Stimulated activated CD8-positive, alpha-beta memory T cell treated with anti-CD3 and anti-CD28 coated beads, Interleukin-12 subunit alpha, Interleukin-12 subunit beta, amount 100 ng/mL, for 24 hours (primary cell): ENCODE measurements around the gene SIM2.

ENCODE experiments used
- DNase-seq: peaks from one replicate; pipeline ENCODE4 v3.0.0-alpha.2; 2020; ENCODE audit errors: extremely low read depth

Gene SIM2

DNA sequence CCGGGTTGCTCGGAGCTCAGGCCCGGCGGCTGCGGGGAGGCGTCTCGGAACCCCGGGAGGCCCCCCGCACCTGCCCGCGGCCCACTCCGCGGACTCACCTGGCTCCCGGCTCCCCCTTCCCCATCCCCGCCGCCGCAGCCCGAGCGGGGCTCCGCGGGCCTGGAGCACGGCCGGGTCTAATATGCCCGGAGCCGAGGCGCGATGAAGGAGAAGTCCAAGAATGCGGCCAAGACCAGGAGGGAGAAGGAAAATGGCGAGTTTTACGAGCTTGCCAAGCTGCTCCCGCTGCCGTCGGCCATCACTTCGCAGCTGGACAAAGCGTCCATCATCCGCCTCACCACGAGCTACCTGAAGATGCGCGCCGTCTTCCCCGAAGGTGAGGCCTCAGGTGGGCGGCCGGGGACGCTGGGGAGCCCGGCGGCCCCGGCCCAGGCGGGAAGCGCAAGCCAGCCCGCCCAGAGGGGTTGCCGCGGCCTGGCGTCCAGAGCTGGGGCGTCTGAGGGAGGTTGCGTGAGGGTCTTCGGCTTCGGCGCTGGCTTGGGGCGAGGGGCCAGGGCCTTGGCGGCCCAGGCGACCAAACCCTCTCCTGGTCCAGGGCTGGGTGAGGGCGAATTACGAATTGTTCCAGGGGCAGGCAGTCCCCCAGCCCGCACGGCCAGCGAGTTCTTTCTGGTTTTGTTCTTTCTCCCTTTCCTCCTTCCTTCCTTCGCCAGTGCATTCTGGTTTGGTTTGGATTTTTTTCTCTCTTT lies 805 bp downstream of the SIM2 start:
- no peak for DNase-seq

DNA sequence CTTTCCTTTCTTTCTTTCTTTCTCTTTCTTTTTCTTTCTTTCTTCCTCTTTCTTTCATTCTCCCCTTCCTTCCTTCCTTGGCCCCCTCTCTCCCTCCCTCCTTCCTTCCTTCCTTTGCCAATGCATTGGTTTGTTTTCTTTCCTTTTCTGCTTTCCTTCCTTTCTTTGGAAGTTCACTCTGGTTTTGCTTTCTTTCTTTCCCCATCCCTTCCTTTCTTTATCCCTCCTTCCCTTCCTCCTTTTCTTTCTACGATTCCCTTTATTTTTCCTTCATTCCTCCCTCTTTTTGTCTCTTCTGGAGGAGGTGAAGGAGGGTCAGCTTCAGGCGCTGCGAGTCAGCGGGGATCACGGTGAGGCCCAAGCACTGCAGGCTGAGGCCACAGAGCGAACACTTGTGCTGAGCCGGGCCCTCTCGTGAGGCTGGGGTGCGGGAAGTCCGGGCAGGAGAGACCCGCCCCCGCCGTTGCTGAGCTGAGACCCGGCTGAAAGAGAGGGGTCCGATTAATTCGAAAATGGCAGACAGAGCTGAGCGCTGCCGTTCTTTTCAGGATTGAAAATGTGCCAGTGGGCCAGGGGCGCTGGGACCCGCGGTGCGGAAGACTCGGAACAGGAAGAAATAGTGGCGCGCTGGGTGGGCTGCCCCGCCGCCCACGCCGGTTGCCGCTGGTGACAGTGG lies 1.5 kb downstream of the SIM2 start:
- DNase-seq, result no peak

DNA sequence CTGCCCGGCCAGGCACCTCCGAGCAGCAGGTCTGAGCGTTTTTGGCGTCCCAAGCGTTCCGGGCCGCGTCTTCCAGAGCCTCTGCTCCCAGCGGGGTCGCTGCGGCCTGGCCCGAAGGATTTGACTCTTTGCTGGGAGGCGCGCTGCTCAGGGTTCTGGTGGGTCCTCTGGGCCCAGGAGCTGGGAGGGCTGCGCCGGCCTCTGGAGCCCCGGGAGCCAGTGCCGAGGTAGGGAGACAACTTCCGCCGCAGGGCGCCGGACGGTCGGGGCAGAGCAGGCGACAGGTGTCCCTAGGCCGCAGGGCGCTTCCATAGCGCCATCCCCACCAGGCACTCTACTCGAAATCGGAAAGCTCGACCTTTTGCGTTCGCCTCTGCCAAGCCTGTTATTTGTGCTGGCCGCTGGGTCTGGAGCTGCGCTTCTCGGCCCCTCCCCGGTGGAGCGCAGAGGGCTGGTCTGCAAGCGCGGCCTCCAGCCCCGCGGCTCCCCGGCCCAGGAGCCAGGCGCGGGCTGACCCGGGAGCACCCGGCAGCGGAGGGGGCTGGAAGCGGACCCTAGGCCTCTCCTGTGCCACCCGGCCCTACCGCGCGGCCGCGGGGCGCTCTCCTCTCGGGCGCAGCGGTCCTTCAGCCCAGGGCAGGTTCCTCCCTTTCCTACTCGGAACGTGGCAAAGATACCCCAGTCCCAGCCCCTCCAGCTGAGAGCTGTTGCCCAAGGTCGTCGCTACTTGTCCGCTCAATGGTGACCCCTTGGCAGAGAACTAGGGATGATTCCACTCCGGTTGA lies 2.2 kb downstream of the SIM2 start:
- no peak for DNase-seq

DNA sequence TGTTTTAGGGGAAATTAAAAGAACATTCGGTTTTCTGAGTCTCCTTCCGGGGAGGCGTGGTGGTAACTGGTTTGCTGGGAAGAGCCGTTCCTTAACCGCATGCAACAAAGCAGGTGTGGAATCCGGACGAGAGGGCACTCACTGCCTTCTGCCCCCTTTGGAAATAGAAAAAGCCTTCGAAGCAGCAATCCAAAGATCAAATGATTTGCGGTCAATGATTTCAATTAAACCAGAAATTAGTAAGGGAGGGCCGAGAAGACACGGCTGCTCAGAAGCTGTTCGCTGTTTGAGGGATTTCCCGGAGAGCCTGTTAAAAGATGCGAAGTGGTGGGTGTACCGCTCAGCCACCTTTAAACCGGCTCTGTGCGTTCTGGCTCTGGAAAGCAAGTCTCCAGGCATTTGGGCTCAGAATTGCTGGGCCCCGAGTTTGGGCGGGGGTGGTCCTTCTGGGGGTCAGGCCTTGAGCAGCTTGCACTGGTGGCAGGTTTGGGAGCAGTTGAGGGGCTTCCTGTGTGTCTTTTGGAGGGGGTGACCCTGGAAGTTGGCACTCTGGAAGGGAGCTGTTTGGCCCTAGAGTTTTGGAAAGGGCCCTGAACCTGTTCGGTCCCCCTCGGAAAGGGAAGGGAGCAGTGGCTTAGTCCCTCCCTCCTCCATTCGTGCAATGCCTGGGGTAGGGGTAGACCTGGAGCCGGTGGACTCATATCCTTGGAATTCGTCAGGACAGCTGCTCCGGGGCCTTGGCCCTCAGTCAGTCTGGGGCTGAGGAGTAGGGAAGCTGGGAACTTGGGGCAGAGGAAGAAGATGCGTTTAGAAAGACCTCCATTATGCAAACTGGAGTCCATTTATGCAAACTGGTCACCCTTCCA lies 3.1 kb downstream of the SIM2 start:
- DNase-seq, result no peak

DNA sequence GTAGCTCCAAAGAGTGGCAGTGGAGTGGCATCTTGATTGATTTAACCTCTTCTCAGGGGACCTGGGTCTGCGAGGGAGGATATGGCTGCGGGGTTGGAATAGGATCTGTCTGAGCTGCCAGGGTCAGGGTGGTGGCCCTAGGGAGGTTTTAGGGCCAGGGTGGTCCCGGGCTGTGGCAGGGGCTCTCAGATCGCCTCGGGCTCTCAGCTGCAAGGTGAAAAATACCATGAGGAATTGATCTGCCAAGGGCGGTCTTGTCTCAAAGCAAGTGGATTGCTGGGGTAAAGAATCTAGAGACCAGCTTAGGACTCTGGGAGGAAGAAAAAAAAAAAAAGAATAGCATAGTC lies 3.7 kb downstream of the SIM2 start:
- DNase-seq, result no peak

DNA sequence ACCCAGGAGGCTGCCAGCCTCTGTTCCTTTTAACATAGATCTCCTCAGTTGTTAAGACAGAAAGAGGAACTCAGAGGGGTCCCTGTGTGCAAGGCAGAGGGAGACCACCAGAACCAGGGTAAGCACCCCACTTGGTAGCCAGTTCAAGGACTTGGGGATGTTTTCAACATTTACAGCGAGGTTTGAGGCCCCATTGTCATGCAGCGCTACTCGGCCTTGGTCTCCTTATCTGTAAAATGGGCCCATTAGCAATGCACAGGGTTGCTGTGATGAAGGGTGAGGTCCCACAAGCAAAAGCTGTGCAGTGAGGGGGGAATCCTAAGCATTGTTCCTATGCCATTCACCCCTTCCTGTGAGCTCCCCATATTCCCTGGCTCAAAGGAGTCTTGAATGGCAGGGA lies 4.2 kb downstream of the SIM2 start:
- DNase-seq, result no peak

DNA sequence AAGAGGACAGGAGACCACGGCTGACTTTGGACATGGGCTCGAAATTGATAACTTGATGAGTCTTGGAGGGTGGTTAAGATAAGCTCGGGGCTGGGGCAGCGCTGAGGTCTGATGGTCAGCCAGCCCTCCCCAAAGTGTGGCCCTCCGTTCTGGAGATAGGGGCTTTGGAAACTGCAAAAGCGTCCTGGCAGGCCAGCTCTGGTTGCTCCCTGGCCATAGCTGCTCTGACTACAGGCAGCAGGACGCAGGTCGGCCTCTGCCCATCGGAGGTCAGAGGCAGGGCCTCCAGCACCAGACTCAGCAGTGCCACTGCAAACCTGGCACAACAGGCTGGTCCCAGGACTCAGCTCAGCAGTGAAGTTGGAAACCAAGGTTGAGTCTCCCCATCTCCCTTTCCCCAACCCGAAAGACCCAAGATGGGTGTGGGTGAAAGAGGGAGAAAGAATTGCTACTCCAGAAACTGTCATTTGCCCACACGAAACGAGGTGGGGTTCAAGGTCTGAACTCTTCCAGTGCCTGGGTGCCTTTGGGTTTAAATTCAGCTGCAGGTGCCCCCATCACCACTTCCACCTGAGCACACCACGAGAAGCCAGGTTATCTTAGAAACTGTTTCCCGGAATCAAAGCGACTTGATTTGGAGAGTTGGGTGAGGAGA lies 4.8 kb downstream of the SIM2 start:
- no peak for DNase-seq

DNA sequence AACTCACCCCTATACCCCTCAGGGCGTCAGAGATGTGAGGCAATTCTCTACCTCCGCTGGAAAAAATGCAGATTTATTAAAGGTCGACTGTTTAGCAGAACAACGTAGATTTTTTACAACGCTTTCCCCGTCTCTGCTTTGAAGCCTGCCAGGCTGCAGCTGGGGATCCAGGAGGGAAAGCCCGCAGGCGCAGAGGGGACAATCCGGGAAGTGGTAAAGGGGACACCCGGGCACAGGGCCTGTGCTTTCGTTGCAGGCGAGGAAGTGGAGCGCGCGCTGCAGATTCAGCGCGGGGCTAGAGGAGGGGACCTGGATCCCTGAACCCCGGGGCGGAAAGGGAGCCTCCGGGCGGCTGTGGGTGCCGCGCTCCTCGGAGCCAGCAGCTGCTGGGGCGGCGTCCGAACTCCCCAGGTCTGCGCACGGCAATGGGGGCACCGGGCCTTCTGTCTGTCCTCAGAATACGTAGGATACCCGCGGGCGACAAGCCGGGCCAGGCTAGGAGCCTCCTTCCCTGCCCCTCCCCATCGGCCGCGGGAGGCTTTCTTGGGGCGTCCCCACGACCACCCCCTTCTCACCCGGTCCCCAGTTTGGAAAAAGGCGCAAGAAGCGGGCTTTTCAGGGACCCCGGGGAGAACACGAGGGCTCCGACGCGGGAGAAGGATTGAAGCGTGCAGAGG lies 5.5 kb downstream of the SIM2 start:
- DNase-seq, result no peak

DNA sequence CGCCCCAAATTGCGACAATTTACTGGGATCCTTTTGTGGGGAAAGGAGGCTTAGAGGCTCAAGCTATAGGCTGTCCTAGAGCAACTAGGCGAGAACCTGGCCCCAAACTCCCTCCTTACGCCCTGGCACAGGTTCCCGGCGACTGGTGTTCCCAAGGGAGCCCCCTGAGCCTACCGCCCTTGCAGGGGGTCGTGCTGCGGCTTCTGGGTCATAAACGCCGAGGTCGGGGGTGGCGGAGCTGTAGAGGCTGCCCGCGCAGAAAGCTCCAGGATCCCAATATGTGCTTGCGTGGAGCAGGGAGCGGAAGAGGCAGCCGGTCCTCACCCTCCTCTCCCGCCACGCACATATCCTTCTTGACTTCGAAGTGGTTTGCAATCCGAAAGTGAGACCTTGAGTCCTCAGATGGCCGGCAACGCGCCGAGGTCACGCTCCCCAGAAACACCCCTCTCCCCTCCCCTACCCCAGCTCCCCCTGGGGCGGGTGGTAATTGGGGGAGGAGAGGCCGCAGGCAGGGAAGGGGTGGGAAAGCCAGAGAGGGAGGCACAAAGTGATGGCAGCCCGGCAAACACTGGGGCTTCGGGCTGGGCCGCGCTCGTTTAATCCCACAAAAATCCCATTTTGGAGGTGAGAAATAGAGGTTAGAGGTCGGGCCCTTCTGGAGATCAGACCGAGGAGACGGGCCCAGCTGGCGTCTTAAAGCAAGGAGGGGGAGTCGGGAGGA lies 6.2 kb downstream of the SIM2 start:
- no peak for DNase-seq

DNA sequence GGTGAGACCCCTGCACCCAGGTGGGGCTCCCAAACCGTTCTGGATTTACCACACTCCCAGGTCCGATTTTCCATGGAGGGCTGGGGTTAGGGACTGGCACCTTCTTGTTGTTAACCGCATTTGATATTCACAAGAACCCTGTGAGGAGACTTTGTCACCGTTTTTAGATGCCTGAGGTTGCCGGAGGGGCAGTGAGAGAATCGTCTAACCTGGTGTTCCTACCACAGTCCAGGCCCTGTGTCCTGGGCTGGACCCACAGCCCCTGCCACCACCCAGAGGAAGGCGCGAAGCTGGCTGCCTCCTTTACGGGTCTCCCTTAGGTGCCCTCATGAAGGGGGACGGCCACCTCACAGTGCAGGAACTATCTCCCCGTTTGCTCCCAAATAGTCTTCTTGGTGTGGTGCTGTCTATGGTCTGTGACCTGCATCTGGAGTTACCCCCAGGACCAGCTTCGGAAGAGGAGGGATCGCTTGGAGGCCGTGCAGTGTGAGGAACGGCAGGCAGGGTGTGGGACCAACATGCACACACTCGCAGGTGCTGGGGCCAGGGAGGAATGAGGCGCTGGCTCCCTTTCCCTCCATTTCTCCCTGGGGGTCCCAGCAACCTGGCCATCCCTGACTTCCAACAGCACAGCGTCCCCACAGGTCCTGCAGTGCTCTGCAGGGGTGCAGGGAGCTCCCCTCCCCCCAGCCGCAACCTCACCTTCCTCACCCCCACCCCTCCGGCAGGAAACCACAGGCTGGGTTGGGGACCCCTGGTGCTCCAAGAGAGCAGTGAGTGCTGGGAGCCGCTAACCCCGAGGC lies 7.0 kb downstream of the SIM2 start:
- no peak for DNase-seq

DNA sequence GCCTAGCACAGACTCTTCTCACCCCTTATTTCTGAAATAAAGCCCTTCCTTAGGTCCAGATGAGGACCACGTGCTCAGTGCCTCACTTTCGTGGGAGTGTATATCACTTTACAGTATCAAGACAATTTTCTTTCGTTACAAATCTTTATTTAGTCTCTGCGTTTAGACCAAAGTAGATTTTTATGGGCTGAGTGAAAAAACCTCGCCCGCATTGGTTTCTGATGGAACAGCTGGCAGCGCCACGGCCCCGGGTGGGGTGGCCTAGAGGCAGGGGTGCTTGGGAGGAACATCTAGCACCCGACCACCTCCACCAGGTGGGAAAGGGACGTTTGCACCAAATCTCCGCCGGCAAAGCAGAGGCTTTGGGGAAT lies 7.6 kb downstream of the SIM2 start:
- no peak for DNase-seq

DNA sequence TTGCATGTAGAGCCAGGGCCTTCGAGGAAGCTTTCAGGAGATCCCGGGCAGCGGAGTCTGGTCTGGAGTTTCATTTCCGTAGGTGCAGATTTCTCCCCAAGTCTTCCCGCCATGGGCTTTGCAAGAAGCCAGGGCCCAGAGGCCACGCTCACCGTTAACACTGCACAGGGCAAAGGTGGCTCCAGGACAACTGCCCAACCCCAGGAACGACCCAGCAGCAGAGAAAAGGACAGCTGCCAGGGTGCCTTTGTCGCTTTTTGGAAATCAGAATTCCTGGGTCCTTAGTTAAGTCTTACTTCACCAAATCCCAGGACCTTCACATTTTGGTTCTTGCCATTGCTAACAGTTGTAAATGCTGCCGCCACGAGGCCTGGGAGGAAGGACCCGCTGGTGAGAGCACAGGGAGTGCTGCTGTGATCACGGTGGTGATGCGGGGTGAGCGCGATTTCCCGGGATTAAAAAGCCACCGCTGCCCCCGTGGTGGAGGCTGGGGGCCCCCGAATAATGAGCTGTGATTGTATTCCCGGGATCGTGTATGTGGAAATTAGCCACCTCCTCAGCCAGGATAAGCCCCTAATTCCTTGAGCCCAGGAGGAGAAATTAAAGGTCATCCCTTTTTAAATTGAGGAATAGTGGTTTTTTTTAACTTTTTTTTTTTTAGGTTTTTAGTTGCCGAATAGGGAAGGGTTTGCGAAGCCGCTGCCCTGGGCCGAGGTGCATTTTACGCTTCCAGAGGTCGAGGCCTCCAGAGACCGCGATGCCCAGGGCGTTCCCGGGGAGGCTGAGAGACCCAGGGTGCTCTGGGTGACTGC lies 8.2 kb downstream of the SIM2 start:
- no peak for DNase-seq

DNA sequence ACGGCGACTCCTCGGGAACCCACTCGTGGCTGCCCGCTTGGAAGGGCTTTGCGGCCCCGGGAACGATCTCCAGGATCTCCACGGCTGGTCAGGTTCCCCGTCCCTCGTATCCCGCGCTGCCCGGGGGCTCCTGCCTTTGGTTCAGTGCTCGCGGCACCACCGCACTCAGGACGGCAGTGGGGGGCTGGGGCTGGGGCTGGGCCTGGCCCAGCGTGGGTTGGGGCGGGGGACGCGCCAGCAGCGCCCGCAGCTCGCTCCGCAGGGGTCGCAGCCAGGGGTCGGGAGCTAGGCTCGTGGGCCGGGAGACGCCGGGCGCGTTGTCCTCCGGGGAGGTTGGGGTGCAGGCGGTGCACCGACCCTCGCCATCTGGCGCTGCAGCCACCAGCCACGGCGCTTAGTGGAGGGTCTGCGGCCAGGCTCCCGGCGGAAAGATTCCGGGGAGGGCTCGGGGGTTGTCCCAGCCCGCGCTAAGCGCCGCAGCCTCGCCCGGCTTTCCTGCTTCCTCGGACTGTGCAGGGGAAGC lies 8.9 kb downstream of the SIM2 start:
- DNase-seq, result no peak

DNA sequence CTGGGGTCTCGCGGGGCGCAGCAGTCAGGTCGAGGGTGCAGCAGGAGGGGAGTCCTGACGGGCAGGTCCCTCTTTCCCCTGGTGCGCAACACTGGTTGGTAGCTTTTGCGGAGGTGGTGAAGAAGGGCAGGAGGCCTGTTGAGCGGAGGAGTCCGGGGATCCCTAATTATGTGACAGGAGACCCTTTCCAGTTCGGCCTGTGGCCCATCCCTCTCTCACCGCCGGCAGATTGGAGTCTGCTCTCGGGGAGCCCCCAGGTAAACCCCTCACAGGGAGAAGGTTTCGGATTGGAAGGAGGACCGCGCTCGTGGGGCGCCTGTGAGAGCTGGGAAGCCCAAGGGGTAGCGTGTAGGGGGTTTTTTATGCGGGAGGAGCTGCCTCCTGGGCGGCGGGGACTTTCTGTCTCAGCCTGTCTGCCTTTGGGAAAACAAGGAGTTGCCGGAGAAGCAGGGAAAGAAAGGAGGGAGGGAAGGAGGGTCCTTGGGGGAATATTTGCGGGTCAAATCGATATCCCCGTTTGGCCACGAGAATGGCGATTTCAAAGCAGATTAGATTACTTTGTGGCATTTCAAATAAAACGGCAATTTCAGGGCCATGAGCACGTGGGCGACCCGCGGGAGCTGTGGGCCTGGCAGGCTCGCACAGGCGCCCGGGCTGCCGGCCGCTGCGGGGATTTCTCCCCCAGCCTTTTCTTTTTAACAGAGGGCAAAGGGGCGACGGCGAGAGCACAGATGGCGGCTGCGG lies 9.5 kb downstream of the SIM2 start:
- no peak for DNase-seq

DNA sequence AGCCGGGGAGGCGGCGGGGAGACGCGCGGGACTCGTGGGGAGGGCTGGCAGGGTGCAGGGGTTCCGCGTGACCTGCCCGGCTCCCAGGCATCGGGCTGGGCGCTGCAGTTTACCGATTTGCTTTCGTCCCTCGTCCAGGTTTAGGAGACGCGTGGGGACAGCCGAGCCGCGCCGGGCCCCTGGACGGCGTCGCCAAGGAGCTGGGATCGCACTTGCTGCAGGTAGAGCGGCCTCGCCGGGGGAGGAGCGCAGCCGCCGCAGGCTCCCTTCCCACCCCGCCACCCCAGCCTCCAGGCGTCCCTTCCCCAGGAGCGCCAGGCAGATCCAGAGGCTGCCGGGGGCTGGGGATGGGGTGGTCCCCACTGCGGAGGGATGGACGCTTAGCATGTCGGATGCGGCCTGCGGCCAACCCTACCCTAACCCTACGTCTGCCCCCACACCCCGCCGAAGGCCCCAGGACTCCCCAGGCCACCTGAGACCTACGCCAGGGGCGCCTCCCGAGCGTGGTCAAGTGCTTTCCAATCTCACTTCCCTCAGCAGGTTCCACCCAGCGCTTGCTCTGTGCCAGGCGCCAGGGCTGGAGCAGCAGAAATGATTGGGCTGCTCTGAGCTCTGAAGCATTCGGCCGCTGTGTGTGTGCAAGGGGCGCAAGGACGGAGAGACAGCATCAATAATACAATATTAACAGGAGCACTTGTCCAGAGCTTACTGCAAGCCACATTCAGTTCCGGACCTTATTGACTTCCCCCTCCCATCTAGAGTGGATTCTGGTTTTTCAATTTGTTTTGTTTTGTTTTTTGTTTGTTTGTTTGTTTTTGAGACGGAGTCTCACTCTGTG lies 10.3 kb downstream of the SIM2 start:
- no peak for DNase-seq

DNA sequence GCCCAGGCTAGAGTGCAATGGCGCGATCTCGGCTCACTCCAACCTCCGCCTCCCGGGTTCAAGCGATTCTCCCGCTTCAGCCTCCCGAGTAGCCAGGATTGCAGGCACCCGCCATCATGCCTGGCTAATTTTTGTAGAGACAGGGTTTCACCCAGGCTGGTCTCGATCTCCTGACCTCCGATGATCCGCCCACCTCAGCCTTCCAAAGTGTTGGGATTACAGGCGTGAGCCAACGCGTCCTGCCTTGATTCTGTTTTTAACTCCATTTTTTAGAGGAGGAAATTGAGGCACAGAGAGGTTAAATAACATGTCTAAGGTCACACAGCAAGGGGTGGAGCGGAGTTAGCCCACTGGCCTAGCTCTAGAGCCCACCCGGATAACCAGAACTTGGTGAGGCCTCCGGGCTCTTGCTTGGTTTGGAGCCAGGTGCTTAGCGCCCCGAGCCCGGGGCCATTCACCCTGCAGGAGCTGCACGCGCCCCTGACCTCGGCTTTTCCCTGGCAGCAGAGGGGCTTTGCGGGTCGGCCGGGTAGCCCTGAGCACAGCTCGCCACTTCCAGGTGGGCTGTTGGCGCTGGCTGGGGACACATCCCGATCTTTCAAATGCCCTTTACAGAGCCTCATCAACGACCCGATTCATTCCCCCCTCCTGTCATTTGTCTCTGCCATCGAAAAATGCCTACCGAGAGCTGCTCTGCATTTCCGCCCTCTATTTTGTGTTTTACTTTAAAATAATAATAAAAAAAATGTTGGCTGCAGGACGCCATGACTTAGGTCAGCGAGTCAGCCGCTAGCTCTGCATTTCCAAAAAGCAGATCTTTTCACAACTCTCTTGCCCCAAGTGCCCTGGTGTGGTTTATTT lies 11.2 kb downstream of the SIM2 start:
- DNase-seq, result no peak
